Muscle of leg (tissue), 11 donors: ENCODE data around the gene SBK2. TPM values are rescaled to one million over a fixed set of nuclear protein-coding genes. Genes with fewer than 3 reads are reported as not detected.
"Not testable (repeated sequence)": the region's sequence is repeated elsewhere in the genome, so short reads cannot be mapped to it uniquely, and the experiment has no call there.

Source experiments
- DNase-seq: peaks from one replicate; pipeline ENCODE4 v3.0.0; 2013
- H3K27ac ChIP-seq: one replicate; pipeline ENCODE4 v1.5.1; 2013; ENCODE audit warnings: mild to moderate bottlenecking, low read length, control low read depth
- H3K27me3 ChIP-seq: one replicate; pipeline ENCODE4 v1.6.1; 2013; ENCODE audit warnings: low read length; ENCODE audit not compliant: control insufficient read depth, insufficient read depth
- H3K36me3 ChIP-seq: one replicate; pipeline ENCODE4 v1.6.1; 2013; ENCODE audit warnings: low read length; ENCODE audit not compliant: control insufficient read depth, insufficient read depth
- H3K4me1 ChIP-seq: one replicate; pipeline ENCODE4 v1.6.1; 2013; ENCODE audit warnings: low read length; ENCODE audit not compliant: control insufficient read depth, insufficient read depth
- H3K4me3 ChIP-seq: one replicate; pipeline ENCODE4 v1.5.1; 2013; ENCODE audit warnings: low read length, control low read depth
- H3K9me3 ChIP-seq: replicated peaks from 2 replicates; pipeline ENCODE4 v1.6.1; 2013; ENCODE audit warnings: low read depth, low read length; ENCODE audit not compliant: control insufficient read depth
- WGBS: methylation state at CpG from one replicate; pipeline ENCODE4 v1.1.5; 2013; ENCODE audit warnings: missing lambda C conversion rate; ENCODE audit not compliant: insufficient coverage; 5-methylcytosine and 5-hydroxymethylcytosine counted together
- polyA plus RNA-seq, 8 donors: library from polyadenylated mRNA; unstranded; fragments of 120-200 nt; gene quantifications; one replicate each; pipeline versions ENCODE4 v1.2.1 to v1.2.3, GENCODE V29; 2013; ENCODE audit warnings: inconsistent platforms in 1 of 8, low replicate concordance in 1 of 8; ENCODE audit not compliant: insufficient read length in 8 of 8, insufficient read depth in 1 of 8
- total RNA-seq: library from RNA; stranded (reverse); fragments of 120-200 nt; gene quantifications from one replicate; pipeline ENCODE4 v1.2.4, GENCODE V29; 2013

SBK2 gene
- total and polyA plus RNA-seq, 9 donors, result 0.89 to 9.7 (median 3.7) TPM

DNA sequence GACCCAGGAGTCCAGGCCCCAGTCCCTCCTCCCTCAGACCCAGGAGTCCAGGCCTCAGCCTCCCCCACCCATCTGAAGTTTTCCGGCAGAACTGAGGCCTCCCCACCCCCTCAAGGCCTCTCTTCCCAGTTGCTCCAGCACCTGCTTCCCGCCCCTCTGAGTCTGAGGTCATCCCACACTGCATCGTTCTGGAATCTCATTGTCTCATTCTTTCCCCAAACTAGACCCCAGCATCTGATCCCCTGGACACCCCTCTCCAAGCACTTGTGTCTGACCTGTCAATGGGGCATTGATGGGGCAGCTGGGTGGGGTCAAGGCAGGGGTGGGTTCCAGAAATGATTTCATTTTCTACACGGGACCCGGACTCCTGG lies 793 bp upstream of the SBK2 start:
- 19% methylated on average over 4 of the region's 5 CpGs for WGBS
- Histone ChIP-seq H3K27me3 (no peaks in the 10 kb centered on the region), H3K9me3 (no peaks in the 10 kb centered on the region), H3K4me3 (no peak overlapping the region), H3K27ac (peak overlapping the region; percentile 76), H3K36me3 (no peaks in the 10 kb centered on the region), H3K4me1 (peaks cover 45% of the 10 kb centered on the region)
- peak; percentile 92 for DNase-seq

GRCh38 chr19:55536366-55536765 lies 567 bp downstream of the SBK2 start:
- no peaks in the 10 kb centered on the region for H3K27me3 ChIP-seq
- peaks cover 45% of the 10 kb centered on the region for H3K4me1 ChIP-seq
- H3K27ac ChIP-seq, result no peak overlapping the region
- no peaks in the 10 kb centered on the region for H3K9me3 ChIP-seq
- no peaks in the 10 kb centered on the region for H3K36me3 ChIP-seq
- 80% methylated on average over 1 of the region's 11 CpGs for WGBS
- no peak for DNase-seq
- H3K4me3 ChIP-seq, result no peak overlapping the region

GRCh38 chr19:55535965-55536350 lies 975 bp downstream of the SBK2 start:
- no peak for DNase-seq
- no peak overlapping the region for H3K4me3 ChIP-seq
- WGBS, result 74% methylated on average over 22 of the region's 22 CpGs
- no peaks in the 10 kb centered on the region for H3K27me3 ChIP-seq
- H3K27ac ChIP-seq, result no peak overlapping the region
- peaks cover 43% of the 10 kb centered on the region for H3K4me1 ChIP-seq
- H3K36me3 ChIP-seq, result no peaks in the 10 kb centered on the region
- H3K9me3 ChIP-seq, result no peaks in the 10 kb centered on the region

GRCh38 chr19:55535173-55535964 lies 1.6 kb downstream of the SBK2 start:
- Histone ChIP-seq H3K9me3 (no peaks in the 10 kb centered on the region), H3K27me3 (no peaks in the 10 kb centered on the region), H3K36me3 (no peaks in the 10 kb centered on the region), H3K27ac (no peak overlapping the region), H3K4me3 (no peak overlapping the region), H3K4me1 (peaks cover 38% of the 10 kb centered on the region)
- 80% methylated on average over 6 of the region's 12 CpGs for WGBS
- no peak for DNase-seq

DNA sequence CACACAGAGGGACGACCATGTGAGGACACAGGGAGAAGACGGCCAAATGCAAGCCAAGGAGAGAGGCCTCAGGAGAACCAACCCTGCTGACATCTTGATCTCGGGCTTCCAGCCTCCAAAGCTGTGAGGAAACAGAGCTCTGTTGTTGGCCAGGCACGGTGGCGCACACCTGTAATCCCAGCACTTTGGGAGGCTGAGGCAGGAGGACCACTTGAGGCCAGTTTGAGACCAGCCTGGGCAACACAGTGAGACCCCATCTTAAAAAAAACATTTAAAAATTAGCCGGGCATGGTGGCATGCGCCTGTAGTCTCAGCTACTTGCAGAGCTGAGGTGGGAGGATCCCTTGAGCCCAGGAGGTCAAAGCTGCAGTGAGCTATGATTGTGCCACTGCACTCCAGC lies 2.7 kb downstream of the SBK2 start:
- H3K27me3 ChIP-seq, H3K36me3 ChIP-seq, DNase-seq, H3K4me3 ChIP-seq, H3K27ac ChIP-seq, H3K9me3 ChIP-seq: not testable (repeated sequence)
- WGBS, result 78% methylated on average over 5 of the region's 7 CpGs
- peaks cover 27% of the 10 kb centered on the region for H3K4me1 ChIP-seq

DNA sequence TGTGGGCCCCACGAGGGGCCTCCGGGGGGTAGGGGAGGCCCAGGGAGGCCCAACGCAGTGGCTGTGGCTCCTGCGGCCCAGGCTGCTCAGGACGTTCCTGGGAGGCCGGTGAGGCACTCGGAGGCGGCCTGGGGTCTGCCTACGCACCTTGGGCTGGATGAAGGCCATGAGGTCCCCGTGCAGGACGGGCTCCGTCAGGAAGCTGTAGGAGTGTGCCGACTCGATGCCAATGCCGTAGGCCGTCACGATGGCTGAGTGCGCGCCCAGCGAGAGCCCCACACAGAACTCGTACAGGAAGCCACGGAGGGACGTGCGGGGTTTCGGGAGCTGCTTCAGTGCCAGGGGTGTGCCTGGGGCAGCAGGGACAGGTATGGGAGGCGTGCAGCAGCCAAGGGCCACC lies 5.9 kb downstream of the SBK2 start:
- peaks cover 22% of the 10 kb centered on the region for H3K4me1 ChIP-seq
- H3K4me3 ChIP-seq, result no peak overlapping the region
- no peaks in the 10 kb centered on the region for H3K36me3 ChIP-seq
- peaks cover 7% of the 10 kb centered on the region for H3K27me3 ChIP-seq
- no peak for DNase-seq
- H3K9me3 ChIP-seq, result no peaks in the 10 kb centered on the region
- 83% methylated on average over 25 of the region's 26 CpGs for WGBS
- no peak overlapping the region for H3K27ac ChIP-seq

- Histone ChIP-seq H3K9me3 (no peaks in the 10 kb centered on the region), H3K27ac (no peak overlapping the region), H3K4me3 (no peak overlapping the region), H3K36me3 (no peaks in the 10 kb centered on the region), H3K27me3 (peaks cover 9% of the 10 kb centered on the region), H3K4me1 (peaks cover 26% of the 10 kb centered on the region)
- WGBS, result 80% methylated on average over 55 of the region's 56 CpGs
- DNase-seq, result no peak
Measured at GRCh38 chr19:55529636-55530234, 7.2 kb downstream of the SBK2 start.

GRCh38 chr19:55528030-55528803 lies 8.7 kb downstream of the SBK2 start:
- H3K27me3 ChIP-seq, result peaks cover 9% of the 10 kb centered on the region
- peaks cover 26% of the 10 kb centered on the region for H3K4me1 ChIP-seq
- 4% methylated on average over 5 of the region's 15 CpGs for WGBS
- no peaks in the 10 kb centered on the region for H3K36me3 ChIP-seq
- no peaks in the 10 kb centered on the region for H3K9me3 ChIP-seq
- peak; percentile 57 for DNase-seq
- no peak overlapping the region for H3K27ac ChIP-seq
- H3K4me3 ChIP-seq, result no peak overlapping the region

DNA sequence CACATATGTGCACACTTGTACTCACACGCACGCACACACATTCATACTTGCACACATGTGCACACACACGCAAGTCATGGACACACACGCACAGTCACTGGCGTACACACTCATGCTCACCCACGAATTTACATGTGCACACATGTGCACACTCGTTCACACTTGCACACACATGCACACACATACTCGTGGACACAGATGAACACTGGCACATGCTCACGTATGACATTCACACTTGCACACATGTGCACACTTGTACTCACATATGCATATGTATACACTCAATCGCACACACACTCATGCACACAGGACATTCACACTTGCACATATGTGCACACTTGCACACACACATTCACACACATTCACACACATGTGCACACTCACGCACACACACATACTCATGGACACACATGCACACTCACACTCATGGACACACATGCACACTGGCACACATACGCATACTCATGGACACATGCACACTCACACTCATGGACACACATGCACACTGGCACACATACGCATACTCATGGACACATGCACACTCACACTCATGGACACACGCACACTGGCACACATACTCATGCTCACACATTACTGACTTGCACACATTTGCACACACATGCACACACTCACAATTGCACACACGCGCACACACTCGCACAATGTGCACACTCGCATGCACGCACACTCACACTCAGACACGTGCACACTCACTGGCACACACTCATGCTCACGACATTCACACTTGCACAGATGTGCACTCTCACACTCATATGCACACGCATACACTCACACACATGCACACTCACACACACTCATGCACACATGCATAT lies 9.5 kb downstream of the SBK2 start:
- Histone ChIP-seq H3K27me3 (peaks cover 9% of the 10 kb centered on the region), H3K9me3 (no peaks in the 10 kb centered on the region), H3K36me3 (no peaks in the 10 kb centered on the region), H3K4me3 (no peak overlapping the region), H3K4me1 (peaks cover 26% of the 10 kb centered on the region), H3K27ac (no peak overlapping the region)
- no peak for DNase-seq
- 82% methylated on average over 22 of the region's 22 CpGs for WGBS
